Measurements from ENCODE around the gene PXMP2. TPM values are rescaled to one million over a fixed set of nuclear protein-coding genes. Genes with fewer than 3 reads are reported as not detected.

The PXMP2 gene
- total and polyA plus RNA-seq, 2 of the 8 experiments (the other 6 are each of a cell fraction or from before 2014, with no cell fraction given): 13.8 to 15.1 TPM

DNA sequence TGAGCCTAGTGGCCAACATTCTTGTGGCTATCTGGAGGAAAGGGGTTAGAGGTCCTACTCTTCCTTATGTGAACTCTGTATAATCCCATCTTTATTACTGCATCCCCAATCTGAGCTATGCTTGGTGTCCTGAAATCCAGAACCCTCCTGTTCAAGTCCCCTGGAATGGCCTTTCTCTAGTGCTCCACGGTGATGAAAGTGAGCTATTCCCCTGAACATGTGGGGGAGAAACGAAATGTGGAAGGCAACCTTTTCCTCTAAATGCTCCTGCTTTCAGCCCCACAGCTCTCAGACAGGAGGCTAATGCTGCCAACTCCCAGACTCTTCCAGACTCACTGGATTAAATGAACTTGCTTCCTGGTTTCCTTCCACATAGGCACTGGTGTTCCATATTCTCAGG, 20.8 kb downstream of the PXMP2 start:
- H4K20me1 ChIP-seq (replicated peaks in 1 of 2; ENCODE audit: control insufficient read depth in 1 of 2, insufficient read depth in 2 of 2, low read length in 2 of 2): peaks cover 0 to 2% of the 10 kb centered on the region in 2 experiments
- no peak overlapping the region for H3K4me2 ChIP-seq (ENCODE audit: insufficient read depth in 1 of 2, low read depth in 2 of 2, low read length in 2 of 2)
- no peak overlapping the region for H4K8ac ChIP-seq (ENCODE audit: extremely low read depth, insufficient read depth, low read length)
- H3K9ac ChIP-seq (replicated peaks in 1 of 4; ENCODE audit: extremely low read depth in 1 of 4, low read depth in 3 of 4, low read length in 3 of 4): no peak overlapping the region
- no peak overlapping the region for H2BK5ac ChIP-seq (ENCODE audit: low read depth, low read length)
- no peak overlapping the region for H2BK12ac ChIP-seq (ENCODE audit: low read depth, low read length)
- peaks cover 0 to 5% (median 0%) of the 10 kb centered on the region in 4 experiments; a peak in 1 of 8 replicates for H3K36me3 ChIP-seq (ENCODE audit: control insufficient read depth in 2 of 4, insufficient read depth in 4 of 4, low read length in 3 of 4)
- no peak overlapping the region for H3K18ac ChIP-seq (ENCODE audit: extremely low read depth, low read length)
- TF ChIP-seq CREB1 (IDR thresholded peaks at IDR 0.05) (no peak), ZNF274 (IDR thresholded peaks at IDR 0.05; ENCODE audit: borderline replicate concordance, extremely low read depth, low read length) (no peak)
- peaks cover 7 to 19% of the 10 kb centered on the region in 2 experiments for H3K79me2 ChIP-seq (ENCODE audit: control insufficient read depth in 1 of 2, insufficient read depth in 2 of 2, low read length in 2 of 2)
- FAIRE-seq: no peak
- peaks cover under 1% of the 10 kb centered on the region for H3K79me1 ChIP-seq (ENCODE audit: low read depth, low read length)
- no peaks in the 10 kb centered on the region; a peak in 1 of 4 replicates for H3K9me3 ChIP-seq (ENCODE audit: insufficient read depth in 2 of 2, low read depth in 1 of 2, low read length in 1 of 2)
- ChIA-PET CTCF (ENCODE audit: partially characterized antibody) (interaction anchor here (1.1 to 1.2 kb wide), 4 partner anchors 22 to 70 kb away, joined by 3 to 4 read pairs (median 3); no protein-coding TSS in a partner anchor), POLR2A (ENCODE audit: partially characterized antibody) (interaction anchor here (0.7 to 3.8 kb wide), 9 partner anchors 9 to 81 kb away, joined by 3 to 17 read pairs (median 3); no protein-coding TSS in a partner anchor)
- no peak for DNase-seq (ENCODE audit: low read depth in 1 of 2, low spot score in 2 of 2)
- no peak overlapping the region for H2BK15ac ChIP-seq (ENCODE audit: low read length)
- H2AFZ ChIP-seq (ENCODE audit: low read length): no peak overlapping the region
- no peak overlapping the region for H4K5ac ChIP-seq (ENCODE audit: insufficient read length, low read depth, low read length)
- no peak overlapping the region for H2BK120ac ChIP-seq (replicated peaks; ENCODE audit: low read depth, low read length)
- H3K23ac ChIP-seq (ENCODE audit: insufficient read length): no peak overlapping the region
- H3K14ac ChIP-seq (ENCODE audit: insufficient read length): no peak overlapping the region
- no peaks in the 10 kb centered on the region; a peak in 2 of 7 replicates for H3K4me1 ChIP-seq (replicated peaks in 1 of 4; ENCODE audit: control insufficient read depth in 3 of 4, insufficient read depth in 4 of 4, low read length in 3 of 4)
- H3K4ac ChIP-seq (replicated peaks; ENCODE audit: insufficient read length, low read depth, low read length): no peak overlapping the region
- H3K4me3 ChIP-seq (ENCODE audit: extremely low read depth in 1 of 4, insufficient read depth in 2 of 4, low read depth in 3 of 4, low read length in 4 of 4): no peak overlapping the region
- no peak overlapping the region for H3K27ac ChIP-seq (ENCODE audit: low read depth, low read length)
- no peak overlapping the region for H2BK20ac ChIP-seq (ENCODE audit: low read length)
- H2AK5ac ChIP-seq (ENCODE audit: low read depth, low read length): no peak overlapping the region
- no peaks in the 10 kb centered on the region for H3K27me3 ChIP-seq (replicated peaks in 1 of 4; ENCODE audit: control insufficient read depth in 3 of 4, extremely low read depth in 1 of 4, insufficient read depth in 3 of 4, low read length in 3 of 4)
- H4K91ac ChIP-seq (replicated peaks; ENCODE audit: insufficient read length, low read length): no peak overlapping the region
- WGBS, 2 experiments (ENCODE audit: extremely low coverage in 1 of 2, insufficient coverage in 1 of 2, insufficient read length in 1 of 2, insufficient replicate concordance in 2 of 2, low coverage in 1 of 2, low lambda C conversion rate in 2 of 2, missing lambda C conversion rate in 1 of 2): 84% methylated on average over 2 of the region's 2 CpGs; no CpG with 5 or more reads in 1 of the 2 experiments
- H3K56ac ChIP-seq (replicated peaks; ENCODE audit: insufficient read length, low read depth, low read length): no peak overlapping the region
- H3K23me2 ChIP-seq (ENCODE audit: low read depth, low read length): peaks cover 6% of the 10 kb centered on the region; the same call in 1 of the 2 replicates
